HTR-8/SVneo (cell line): ENCODE data around the gene LRRC28.

ENCODE experiments used
- DNase-seq: peaks from one replicate; pipeline ENCODE4 v3.0.0; 2011; ENCODE audit warnings: low spot score, mixed read lengths; ENCODE audit not compliant: insufficient read length
- FAIRE-seq: peaks from 2 replicates; lab custom pipeline; 2011; peaks lifted over from hg19 to GRCh38; lab: Jason Lieb, UNC

The LRRC28 gene

GRCh38 chr15:99430881-99431401 lies 179.7 kb downstream of the LRRC28 start:
- DNase-seq: no peak
- FAIRE-seq: no peak

DNA sequence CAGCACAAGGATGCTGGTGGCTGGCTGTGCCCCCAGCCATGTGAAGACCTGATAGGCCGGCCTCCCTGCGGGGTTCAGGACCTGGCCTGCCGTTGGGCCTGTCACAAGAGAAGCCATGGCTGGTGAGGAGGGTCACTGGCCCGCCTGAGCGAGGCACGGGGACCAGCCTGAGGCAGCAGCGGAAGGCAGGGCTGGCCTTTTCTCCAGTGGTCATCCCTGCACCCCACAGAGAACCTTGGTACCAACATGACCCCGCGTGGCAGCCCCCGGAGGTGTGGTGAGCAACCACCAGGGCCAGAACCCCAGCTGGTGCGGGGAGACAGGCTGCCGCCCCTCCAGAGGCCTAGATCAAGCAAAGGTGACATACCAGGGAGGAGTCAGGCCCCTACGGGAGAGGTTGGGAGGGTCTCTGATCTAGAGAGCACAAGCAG lies 180.4 kb downstream of the LRRC28 start:
- no peak for FAIRE-seq
- DNase-seq: no peak

DNA sequence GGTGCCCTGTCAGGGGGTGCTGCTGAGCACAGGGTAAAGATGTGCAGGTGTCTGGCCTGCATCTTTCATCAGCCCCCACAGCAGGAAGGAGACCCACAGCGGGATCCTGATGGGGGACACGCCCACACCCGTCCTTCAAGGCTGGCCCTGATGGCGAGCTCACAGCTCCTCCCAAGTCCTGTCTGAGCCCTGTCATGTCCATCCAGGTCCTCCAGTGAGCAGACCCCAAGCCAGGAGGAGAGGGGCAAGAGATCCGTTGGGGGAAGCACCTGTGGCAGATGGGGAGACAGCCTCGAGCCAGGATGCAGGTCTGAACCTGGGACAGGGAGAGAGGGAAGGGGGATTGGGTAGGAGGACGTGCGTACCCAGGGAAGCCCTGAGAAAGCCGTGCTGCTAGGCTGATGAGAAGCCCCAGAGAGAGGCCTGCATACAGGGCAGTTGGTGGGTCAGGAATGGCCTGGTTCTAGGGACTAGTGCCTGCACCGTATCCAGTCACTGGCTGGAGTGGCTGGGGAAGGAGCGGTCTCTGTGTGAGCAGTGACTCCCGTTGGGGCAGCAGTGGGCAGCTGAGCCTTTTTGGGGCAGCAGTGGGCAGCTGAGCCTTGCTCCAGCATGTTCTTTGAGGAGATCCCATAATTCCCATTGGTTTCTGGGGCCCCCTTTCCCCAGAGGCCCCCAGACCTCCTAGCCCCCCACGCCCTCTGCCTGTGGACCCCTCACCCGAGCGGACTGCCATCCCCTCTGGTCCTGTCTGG lies 181.2 kb downstream of the LRRC28 start:
- DNase-seq (no peak), FAIRE-seq (no peak)

DNA sequence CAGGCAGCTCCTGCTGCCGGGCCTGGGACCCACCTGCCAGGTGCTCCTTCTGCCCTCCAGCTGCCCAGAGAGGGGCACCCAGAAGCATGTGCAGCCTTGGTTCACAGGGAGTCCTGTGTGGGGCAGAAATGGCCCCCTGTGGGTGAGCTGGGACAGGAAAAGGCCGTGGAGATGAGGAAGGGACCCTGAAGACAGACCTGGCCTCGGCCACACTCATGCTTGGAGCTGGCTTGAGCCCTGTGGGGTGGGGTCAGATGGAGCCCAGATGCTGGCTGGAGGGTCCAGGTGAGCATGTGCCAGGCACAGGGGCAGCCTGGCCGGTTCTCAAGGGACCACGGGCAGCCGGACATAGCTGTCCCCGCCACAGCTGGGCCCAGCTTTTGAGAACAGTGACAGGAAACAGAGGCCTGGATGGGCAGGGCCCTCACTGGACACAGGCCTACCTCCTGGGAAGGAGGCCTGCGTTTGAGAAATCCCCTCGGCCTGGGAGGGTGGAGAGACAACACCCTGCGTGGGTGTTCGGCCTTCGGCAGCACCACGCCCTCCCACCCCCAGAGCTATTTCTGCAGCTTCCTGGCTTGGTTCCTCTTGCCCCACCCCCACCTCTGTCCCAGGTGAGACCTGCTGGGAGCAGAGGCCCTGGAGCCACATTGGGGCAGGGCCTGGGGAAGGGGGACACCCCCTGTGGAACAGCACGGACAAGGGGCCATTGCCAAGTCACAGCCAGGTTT lies 181.9 kb downstream of the LRRC28 start:
- DNase-seq (no peak), FAIRE-seq (no peak)

GRCh38 chr15:99433757-99434450 lies 182.6 kb downstream of the LRRC28 start:
- no peak for FAIRE-seq

DNA sequence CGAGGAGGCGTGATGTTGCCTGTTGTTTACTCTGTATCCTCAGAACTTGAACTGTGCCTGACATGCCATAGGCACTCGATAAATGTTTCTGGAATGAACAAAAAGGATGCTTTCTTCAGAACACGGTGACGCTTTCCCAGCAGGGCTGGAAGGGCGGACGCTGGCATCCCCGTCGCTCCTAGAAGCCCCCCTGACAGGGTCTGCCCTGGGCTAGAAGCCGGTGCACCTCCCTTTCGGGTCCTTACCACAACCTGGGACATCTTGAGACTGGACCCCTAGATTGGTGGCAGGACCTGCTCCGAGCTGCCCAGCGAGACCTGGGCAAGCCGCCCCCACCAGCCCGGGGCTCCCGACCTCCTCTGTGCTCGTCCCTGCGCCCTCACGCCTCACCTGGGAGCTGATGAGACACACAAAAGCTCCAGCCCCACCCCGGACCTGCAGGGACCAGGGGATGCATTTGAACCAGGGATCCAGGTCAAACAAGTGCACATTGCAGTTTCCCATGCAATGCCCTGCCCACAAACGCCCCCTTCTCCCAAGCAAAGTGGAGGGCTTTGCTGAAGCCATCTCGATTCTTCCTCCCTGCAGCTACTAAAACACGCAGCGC lies 183.3 kb downstream of the LRRC28 start:
- DNase-seq: no peak
- FAIRE-seq: no peak

More at GRCh38 chr15:99433757-99434450, 182.6 kb downstream of the LRRC28 start:
- no peak for DNase-seq

DNA sequence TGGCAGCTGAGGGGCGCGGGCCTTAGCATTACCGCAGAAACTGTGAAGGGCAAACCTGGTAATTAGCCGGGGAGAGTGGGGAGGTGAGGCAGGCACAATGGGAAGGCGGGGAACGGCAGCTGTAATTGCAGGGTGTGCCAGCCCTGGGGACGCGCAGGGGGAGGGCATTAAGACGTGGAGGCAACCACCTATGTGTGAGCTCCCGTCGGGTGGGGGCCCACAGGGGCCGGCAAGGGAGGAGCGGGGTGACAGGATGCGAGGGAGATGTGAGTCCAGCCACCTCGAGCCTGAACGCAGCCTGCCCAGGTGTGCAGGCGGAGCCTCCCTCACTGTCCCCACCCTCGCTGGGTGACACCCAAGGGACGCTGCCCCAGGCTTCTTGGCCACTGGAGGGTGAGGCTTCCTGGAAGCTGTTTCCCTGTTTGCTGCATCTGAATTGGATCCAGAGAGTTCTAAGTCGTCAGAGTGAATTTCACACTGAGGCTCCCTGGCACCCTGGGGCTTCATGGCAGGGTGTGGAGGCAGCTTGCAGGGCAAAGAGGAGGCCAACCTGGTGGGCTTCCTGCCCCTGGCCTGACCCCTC lies 183.9 kb downstream of the LRRC28 start:
- no peak for FAIRE-seq
- DNase-seq: no peak

GRCh38 chr15:99435877-99436541 lies 184.7 kb downstream of the LRRC28 start:
- no peak for FAIRE-seq
- DNase-seq: no peak

DNA sequence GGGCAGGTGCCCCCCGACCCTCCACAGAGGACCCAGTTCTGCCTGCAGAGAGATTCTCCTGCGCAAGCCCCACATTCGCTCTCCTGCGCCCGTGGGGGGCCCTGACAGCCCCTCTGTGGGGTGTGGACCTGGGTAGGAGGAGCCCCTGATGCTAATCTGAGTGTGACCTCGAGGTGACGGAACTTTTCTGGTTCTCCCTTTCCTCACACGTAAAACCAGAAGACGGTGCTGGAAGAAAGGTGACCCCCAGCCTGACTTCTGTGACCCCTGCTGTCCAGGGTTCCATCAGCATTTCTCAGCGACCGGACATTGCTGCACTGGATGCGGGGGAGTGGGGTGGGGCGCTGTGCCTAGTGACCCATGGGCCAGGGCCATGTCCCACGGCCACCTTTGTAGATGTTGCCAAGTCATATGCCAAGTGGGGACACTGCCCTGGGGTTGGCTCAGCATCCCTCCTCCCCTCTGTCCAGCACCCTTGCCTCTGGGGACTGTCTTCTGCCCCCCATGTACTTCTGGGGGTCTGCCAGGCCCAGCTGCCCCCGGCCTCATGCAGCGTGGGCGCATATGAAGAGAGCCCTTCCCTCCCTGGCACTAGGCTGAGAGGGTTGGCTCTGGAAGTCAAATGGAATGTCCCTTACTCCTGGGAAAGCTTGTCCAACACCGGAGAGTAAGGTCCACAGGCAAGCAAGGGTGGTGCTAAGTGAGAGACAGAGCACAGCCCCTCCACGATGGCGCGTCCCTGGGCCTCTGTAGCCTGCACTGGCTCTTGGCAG lies 185.4 kb downstream of the LRRC28 start:
- no peak for DNase-seq

DNA sequence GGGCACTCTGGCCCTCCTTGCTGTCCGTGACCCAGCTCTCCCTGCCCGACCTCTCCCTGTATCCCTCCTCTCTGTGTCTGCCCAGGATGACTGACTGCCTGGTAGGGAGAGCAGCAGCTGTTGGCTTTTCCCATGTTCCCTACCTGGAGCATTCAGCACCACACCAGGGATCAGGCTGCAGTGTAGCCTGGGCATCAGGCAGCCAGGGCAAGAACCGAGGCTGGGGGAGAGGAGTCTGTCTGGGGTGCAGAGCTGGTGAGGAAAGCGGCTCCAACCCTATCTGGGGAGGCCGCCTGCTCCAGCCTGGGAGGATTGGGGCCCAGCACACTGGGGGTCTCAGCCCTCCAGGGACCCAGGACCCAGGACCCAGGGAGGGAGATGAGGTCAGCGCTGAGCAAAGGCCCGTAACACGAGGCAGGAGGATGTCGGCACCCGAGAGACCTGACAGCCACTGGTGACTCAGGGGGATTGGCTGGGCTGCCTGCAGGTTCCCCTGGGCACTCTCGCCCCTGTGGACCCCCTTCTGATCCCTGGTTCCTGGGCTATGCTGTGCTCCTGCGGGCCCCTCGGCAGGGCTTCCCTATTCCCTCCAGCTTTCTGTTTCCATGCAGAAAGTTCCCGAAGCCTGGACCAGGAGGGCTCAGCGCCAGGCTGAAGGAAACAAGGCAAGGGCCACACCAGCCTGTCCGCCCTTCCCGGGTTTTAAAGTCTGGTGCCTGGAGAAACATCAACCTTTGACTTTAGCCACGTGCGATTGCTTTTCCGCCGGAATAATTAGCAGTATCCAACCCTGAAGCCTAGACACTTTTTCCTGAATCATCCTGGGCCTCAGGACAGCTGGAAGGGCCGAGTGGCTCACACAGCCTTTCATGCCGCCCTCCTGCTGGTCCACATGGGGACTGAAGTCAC lies 186.3 kb downstream of the LRRC28 start:
- FAIRE-seq (no peak), DNase-seq (no peak)

More for the DNA sequence above, 185.4 kb downstream of the LRRC28 start:
- no peak for FAIRE-seq

GRCh38 chr15:99438224-99438585 lies 186.9 kb downstream of the LRRC28 start:
- DNase-seq: no peak
- FAIRE-seq: no peak

DNA sequence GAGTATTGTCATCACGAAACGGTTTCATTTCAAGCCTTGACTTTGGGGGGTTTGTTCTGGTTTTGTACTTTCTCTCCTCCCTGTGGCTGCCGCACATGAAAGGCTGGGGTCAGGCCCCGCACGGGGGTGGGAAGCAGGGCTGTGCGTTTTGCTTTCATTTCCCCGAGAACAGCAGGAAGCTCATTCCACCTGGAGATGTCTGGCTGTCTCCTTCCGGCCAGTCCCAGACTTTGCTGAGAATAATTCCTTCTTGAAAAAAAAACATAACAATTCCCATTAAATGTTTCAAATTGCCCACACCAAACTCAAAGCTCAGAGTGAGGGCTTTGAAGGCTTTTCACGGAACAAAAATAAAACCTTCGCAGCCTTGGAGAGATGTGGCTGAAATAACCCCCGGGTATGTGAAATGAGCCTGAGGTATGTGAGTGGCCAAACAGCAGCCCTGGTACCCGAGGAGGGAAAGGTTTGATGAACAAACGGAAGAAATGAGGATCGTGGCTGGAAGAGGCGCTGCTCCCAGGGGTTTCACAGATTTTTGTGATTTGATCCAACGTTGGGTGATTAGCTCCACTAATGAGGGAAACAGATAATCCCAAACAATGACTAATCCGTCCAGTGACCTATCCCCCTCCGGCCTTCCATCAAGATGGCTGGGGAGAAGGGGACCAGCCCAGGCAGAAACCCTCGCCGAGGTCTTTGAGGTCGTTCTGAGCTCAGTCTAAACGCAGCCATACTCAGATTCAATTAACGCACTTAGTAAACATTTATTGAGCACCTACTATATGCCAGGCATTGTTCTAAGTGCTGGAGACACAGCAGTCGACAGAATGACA lies 187.6 kb downstream of the LRRC28 start:
- DNase-seq (no peak), FAIRE-seq (no peak)

GRCh38 chr15:99439524-99439835 lies 188.2 kb downstream of the LRRC28 start:
- DNase-seq (no peak), FAIRE-seq (no peak)

DNA sequence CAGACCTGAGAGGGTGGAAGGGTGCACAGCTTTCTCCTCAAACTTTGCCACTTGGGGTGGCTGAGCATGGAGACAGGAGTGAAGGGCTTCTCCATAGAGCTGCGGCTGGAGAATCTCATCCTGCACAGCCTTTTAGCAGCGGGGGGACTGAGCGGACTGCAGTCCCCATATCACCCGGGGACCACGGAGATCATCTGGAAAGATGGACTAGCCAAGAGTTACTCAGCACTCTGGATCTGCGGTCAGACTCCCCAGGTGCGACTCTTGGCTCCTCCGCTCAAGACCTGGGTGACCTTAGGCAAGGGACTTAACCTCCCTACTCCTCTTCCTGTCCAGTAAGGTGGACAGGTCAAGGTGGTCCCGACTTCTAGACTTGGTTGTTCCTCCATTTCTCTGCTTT lies 188.7 kb downstream of the LRRC28 start:
- FAIRE-seq (no peak), DNase-seq (no peak)
